ENCODE results near the gene NUDT7. TPM values are rescaled to one million over a fixed set of nuclear protein-coding genes. Genes with fewer than 3 reads are reported as not detected.

NUDT7 gene
- total RNA-seq, 1 donor from 2014 or later, result 7.6 TPM

DNA sequence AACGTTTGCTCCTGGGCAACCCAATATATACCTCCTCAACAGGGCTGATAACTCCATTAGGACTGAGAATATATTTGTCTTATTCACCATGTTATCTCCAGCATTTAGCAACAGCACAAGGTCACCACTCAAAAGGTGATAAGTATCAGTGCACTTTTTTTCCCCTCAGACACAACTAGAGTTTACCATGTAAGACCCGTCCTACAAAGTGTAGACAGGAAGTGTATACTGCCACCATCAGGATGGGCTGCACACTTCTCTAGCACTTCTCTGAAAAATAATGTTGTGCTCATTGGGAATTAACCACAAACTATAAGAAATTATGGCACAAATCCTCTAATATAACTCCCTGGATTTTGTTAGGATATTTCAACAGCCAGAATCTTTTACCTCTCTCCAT lies 60.4 kb downstream of the NUDT7 start:
- ATAC-seq, result no peak

- ATAC-seq, result no peak
Measured at GRCh38 chr16:77784441-77785372, 62.4 kb downstream of the NUDT7 start.

GRCh38 chr16:77785373-77785764 lies 63.1 kb downstream of the NUDT7 start:
- no peak for ATAC-seq

DNA sequence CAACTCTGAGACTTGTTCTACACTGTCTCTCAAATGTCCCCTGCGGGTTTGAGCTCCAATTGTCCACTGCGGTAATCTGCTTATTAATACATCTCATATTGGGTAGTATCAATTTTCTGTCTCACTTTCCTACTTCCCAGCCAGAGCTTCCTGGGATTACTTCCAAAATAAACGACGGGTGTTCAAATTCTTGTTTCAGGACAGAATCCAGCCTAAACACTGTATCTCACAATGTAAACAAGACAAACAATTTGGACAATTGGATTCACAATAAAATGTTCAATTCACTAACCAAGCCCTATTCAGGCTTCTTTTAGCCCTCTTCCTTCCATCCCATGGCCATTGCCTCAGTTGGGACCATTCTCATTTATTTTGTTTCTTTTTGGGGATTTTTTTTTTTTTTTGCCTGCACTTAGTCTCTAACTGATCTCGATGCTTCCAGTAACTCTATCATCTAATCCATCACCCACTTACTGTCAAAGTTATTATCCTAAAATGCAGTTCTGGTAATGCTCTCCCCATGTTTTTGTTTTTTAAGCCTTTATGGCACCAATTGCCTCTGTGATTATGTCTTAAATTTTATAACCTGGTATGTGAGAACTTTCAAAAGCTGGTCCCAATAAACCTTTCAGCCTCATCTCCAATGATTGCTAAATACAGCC lies 64.0 kb downstream of the NUDT7 start:
- no peak for ATAC-seq

DNA sequence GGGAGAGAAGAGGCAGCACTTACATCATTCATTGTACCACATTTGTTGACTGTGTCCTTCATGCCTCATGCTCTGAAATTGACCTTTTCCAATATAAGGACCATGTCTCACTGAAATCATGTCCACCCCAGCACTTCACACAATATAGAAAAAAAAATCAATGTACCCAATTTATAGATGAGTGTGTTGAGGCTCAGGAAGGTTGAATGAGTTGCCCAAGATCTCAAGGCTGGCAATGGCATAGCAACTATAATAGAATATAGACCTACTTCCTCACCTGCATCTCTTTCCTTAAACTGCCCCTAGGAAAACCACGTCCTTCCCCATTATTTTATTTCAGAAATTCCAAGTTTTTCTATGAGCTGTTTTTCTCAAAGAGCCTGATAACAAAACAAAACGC lies 65.1 kb downstream of the NUDT7 start:
- ATAC-seq, result no peak

DNA sequence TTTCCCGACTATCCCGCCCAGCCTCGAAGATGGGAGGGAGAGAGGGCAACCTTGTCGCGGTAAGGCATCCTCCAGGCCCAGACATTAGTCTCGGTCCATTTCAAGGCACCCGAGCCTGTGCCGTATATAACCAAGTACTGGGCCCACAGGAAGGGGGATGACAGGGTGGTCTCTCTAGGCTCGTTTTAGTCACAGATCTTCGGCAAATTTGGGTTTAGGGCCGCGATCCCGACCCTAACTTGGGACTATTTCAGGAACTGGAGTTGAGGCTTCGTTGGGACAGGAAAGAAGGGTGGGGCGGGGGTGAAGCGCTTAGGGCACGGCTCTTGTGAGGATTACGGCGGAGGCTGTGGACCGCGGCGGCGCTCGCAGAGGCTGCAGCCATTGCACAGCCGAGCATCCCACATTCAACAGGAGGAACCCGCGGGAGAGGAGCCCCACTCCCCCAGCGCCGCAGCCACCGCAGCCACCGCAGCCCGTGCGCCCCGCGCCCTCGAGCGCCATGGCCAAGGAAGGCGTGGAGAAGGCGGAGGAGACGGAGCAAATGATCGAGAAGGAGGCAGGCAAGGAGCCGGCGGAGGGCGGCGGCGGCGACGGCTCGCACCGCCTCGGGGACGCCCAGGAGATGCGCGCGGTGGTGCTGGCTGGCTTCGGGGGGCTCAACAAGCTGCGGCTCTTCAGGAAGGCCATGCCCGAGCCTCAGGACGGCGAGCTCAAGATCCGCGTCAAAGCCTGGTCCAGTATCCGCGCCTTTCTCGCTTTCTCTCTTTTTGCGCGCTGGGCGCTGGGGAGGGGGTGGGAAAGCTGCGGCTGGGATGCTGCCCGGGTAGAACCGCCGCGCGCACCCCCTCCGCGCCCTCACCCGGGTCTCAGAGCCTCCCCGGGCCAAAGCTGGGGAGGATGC lies 66.1 kb downstream of the NUDT7 start, which contains the start of gene VAT1L:
VAT1L (plus strand) TSS at position 384 of the 904 bp plus-strand sequence; CDS start at position 503, 119 bp downstream.
- no peak for ATAC-seq

DNA sequence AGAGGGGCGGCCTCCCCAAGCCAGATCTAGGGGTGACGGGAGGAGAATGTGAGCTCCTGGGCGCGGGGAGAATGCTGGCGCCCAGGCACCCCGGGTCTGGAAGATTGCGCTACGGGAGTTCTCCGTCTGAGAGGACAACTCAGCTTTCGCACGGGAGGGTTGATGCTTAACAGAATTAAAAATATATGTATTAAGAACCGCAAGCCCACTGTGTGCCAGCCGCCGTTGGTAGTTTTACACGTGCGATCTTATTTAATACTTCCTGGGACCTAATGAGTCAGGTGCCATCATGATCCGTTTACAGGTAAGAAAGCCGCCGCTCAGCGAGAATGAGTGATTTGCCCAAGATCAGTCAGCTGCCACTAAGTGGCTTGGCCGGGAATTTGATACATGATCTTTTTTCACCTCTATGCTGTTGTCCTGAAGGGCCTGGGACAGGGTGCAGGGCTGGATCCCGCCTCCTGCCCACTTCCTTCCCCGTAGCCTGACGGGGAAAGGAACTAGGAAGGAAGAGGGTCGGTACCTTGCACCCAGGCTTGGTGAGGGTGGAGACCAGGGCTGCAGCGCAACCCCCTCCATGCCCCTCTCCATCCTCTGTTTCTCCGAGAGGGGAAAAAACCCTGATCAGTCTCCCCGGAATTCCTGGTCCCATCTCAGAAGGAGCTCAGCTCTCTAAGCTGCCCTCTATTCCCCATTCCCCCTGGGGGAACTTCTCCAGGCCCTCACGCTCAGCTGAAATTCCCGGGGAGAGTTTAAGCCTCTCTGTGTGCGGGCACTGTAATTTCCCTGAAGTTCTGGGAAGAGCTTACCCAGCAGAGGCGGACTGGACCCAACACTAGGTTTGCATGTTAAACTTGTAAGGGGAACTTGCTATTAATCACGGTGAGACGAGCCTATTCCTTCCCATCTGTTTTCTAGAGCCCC lies 67.0 kb downstream of the NUDT7 start:
- no peak for ATAC-seq

GRCh38 chr16:77790009-77790372 lies 67.7 kb downstream of the NUDT7 start:
- no peak for ATAC-seq

- no peak for ATAC-seq
Measured at GRCh38 chr16:77790912-77791311, 68.6 kb downstream of the NUDT7 start.

Other genes with a start within 250 kb of the NUDT7 start
- 0.08 TPM for gene VAT1L, start 66.0 kb downstream of the NUDT7 start, total RNA-seq